Measurements from ENCODE around the gene CDH13.

CDH13 gene

DNA sequence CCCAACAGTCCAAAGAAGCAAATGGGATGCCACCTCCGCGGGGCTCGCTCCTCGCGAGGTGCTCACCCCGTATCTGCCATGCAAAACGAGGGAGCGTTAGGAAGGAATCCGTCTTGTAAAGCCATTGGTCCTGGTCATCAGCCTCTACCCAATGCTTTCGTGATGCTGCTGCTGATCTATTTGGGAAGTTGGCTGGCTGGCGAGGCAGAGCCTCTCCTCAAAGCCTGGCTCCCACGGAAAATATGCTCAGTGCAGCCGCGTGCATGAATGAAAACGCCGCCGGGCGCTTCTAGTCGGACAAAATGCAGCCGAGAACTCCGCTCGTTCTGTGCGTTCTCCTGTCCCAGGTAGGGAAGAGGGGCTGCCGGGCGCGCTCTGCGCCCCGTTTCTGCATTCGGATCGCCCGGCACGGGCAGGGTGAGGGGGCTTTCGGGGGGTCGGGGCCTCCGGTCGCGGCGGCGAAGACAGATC, at the start of gene CDH13:
CDH13 (plus strand) TSS at position 179 of the 471 bp plus-strand sequence.
- no peak for DNase-seq (ENCODE audit: low read depth in 2 of 2)

DNA sequence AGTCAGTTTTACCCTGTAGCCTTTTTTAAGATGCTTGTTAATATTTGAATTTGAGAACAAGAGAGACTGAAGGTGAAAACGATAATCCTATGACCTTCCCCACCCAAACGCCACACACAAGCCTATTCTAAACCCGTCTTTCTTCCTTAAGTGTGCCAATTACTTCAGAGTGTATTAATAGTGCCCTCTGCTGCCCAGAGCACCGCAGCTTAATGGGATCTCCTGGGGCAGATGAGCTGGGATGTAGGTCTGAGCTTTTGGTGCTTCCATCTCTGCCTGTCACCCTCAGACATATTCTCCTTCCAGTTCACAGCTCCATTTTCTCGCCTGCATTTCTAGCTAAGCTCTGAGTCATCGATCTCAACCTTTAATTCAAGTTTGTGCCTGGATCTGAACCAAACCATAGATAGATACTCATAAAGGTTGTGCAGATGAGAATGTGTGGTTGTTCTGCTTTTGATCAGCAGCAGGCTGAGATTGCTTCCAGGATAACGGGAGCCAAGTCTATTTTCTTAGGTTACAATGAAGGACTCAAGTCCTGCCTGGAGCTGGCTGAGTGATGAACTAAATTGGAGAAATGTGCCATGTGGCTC, 46.4 kb upstream of the CDH13 start:
- no peak for DNase-seq (ENCODE audit: low read depth in 2 of 2)

DNA sequence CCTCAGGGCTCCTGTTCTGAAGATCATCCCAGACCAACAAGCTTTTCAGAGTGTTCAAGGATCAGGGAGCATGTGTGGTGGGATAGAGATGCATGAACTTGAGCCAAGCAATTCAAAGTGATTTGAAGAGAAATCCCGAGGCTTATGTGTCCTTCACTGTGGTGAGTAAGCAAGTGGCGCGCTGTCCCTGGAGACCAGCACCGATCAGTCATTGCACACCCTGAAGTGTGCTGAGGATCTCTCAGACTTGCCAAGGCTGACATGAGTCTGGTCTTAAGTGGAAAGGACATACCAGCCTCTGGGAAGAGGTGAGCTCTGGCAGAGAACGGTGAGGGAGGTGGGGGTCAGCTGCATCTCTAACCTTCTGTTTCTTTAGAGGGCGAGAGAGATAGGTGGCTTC, 43.8 kb upstream of the CDH13 start:
- no peak for DNase-seq (ENCODE audit: low read depth in 2 of 2)

DNA sequence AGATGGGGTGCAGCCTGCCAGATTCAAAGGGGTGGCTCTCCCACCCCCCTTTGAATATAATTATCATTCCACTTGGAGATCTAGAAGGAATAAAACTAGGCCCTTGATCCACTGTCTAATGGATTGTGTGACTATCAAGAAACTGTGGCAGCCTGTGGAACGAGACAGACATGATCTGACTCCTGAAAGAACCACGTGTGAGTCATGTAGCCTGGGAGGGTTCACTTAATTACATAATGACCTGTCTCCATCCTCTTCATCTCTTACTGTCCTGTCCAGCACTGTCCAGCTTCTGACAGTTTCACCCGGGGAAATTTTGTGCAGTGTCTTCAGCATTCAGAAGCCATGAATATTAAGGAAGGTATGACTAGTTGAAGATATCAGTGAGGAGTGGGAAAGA, 43.3 kb upstream of the CDH13 start:
- DNase-seq (ENCODE audit: low read depth in 2 of 2) = no peak

DNA sequence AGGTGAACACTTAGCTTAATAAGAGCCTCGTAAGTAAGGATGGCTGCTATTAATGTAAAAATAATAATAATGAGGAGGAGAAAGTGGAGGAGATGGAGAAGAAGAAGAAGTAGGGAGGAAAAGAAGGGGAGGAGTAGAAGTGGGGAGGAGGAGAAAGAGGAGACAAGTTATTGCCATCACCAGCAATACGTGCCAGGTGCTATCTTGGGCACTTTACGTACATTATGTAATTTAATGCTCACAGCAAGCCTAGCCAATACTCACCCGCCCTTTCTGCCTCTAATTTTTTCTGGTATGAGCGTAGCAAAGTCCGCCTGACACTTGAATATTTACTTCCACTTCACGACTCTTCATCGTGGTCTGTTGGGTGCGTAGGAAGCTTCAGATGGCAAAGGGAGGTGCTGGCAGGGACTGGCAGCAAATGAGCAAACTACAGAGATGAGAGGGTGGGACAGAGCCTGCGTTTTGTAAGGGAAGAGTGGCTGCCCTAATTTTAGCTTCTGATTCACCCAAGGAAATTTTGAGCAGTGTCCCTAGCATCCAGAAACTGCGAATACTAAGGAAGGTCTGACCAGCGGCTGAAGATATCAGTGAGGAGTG, 42.1 kb upstream of the CDH13 start:
- DNase-seq (ENCODE audit: low read depth in 2 of 2) = no peak

DNA sequence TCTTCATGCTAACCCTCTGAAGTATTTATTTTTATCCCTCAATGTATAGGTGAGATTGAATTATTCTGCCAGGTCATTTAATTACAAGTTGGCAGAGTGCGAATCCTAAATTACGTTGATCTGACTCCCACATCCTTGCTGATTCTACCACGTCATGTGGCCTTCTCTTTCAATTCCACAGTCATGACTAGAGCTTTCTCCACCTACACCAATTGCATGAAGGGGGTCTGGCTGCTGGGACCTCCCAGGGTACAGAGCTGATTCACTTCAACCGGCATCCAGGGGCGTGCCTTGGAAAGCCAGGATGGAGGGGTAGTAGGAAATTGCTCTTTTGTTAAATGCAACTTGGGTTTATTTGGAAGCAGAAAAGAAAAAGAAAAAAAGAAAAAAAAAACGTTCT, 41.1 kb upstream of the CDH13 start:
- DNase-seq (ENCODE audit: low read depth in 2 of 2) = no peak

GRCh38 chr16:82586130-82586529, 40.6 kb upstream of the CDH13 start:
- no peak for DNase-seq (ENCODE audit: low read depth in 2 of 2)

- no peak for DNase-seq (ENCODE audit: low read depth in 2 of 2)
Measured at GRCh38 chr16:82587289-82587688, 39.5 kb upstream of the CDH13 start.

GRCh38 chr16:82589407-82589806, 37.4 kb upstream of the CDH13 start:
- DNase-seq (ENCODE audit: low read depth in 2 of 2) = no peak

- DNase-seq (ENCODE audit: low read depth in 2 of 2) = no peak
Measured at GRCh38 chr16:82594114-82594513, 32.7 kb upstream of the CDH13 start.

DNA sequence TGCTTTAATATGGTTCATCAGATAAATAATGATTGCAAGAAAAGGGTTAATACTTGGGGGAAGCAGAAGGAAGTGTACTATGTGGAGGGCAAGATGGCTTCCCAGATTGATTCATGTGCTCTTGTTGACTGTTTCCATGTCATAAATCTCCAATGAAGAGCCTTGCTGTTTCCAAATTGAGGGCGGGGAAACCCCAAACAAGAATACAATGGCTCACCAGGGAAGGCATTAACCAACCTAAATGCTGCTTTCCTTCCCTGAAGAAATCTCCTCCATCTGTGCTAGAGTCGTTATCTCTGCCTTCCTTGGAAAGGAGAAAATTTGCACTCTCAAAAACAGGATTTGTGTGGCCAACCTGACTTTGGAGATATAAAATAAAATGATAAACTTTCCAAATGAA, 28.0 kb upstream of the CDH13 start:
- no peak for DNase-seq (ENCODE audit: low read depth in 2 of 2)

DNA sequence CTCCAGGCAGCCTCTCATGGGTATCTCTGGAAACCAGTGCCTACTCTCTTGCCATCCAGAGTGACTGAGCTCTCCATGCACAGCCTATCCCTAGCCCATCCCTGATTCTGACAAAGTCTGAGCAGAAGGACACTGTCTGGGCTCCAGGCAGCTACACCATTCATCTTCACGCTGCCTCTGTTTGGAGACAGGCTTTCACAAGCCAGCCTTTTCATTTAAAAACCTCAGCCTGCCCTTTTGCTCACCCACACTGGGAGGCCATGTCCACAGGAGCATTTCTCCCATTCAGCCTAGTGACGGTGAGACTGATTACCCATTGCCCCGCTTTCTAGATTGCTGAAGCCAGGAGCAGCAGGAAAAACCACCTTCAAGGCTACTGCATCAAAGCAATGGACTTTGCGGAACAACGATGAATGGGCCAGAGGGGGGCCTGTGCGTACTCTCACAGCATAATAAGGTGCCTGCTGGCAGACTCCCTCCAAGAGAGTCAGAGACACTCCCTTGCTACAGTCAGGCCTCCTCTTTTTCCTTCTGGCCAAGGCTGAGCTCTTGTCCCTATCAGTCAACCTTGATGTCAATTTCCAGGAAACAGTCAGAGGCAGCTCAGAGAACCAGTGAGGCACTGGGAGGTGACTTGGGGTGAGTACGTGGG, 24.7 kb upstream of the CDH13 start:
- DNase-seq (ENCODE audit: low read depth in 2 of 2) = no peak

- no peak for DNase-seq (ENCODE audit: low read depth in 2 of 2)
Measured at GRCh38 chr16:82603784-82604411, 22.9 kb upstream of the CDH13 start.

DNA sequence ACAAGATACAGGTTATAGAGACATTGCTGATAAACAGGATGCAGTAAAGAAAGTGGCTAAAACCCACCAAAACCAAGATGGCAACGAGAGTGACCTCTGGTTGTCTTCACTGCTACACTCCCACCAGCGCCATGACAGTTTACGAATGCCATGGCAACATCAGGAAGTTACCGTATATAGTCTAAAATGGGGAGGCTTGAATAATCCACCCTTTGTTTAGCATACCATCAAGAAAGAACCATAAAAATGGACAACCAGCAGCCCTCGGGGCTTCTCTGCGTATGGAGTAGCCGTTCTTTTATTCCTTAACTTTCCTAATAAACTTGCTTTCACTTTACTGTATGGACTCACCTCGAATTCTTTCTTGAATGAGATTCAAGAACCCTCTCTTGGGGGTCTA, 21.7 kb upstream of the CDH13 start:
- no peak for DNase-seq (ENCODE audit: low read depth in 2 of 2)

DNA sequence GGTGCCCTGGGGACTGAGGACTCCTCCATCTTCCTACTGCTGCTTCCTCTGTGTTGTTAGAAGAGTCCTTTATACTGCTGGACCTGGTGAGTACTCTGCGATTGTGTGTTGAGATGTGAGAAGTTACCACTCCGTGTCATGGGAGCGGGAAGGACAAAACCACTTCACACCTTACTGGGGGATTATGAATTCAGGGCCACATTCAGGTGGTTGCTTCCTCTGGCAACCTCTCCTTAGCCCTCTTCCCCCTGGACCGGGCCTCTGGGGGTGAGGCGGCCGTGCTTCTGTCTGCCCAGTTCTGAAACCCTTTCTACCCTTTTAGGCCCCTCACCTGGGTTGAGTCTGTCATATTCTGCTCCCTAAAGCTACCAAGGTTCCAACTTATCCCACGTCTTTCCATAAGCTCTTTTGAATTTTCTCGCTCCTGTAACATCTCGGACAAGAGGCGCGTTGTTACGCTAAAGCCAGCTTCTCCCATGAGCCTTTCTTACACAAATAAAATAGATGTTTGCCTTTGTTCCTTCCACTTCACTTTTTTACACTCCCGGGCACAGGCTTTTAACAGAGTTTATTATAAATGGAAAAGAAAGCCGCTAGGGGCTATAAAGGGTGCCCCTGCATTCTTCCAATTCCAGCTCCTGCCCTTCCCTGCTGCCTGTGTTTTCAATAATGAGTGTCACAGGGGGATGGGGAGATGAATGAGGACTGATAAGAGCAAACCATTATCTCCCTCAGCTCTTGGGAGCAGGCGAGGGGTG, 20.7 kb upstream of the CDH13 start:
- no peak for DNase-seq (ENCODE audit: low read depth in 2 of 2)

GRCh38 chr16:82609140-82609539, 17.6 kb upstream of the CDH13 start:
- no peak for DNase-seq (ENCODE audit: low read depth in 2 of 2)

- no peak for DNase-seq (ENCODE audit: low read depth in 2 of 2)
Measured at GRCh38 chr16:82612263-82612662, 14.5 kb upstream of the CDH13 start.

- no peak for DNase-seq (ENCODE audit: low read depth in 2 of 2)
Measured at GRCh38 chr16:82616356-82616755, 10.4 kb upstream of the CDH13 start.

GRCh38 chr16:82621781-82622180, 5.0 kb upstream of the CDH13 start:
- no peak for DNase-seq (ENCODE audit: low read depth in 2 of 2)

DNA sequence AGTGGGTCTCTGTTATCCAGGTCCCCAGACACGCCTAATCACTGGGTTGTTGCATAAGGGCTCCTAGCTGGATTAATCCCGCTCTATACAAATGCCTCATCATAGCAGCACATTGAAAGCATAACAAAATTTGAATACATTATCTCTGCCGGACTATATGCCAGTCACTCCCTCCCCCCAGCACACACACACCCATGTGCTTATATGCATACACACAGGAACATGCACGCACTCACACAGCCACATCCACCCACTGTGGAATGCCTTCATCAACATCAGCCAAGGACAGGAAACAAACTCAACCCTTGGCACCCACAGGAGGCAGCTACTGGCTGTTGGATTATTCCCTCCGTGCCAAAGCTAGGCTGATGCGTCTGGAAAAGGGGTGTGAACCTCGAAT, 3.5 kb upstream of the CDH13 start:
- no peak for DNase-seq (ENCODE audit: low read depth in 2 of 2)

GRCh38 chr16:82625066-82625968, 1.5 kb upstream of the CDH13 start:
- no peak for DNase-seq (ENCODE audit: low read depth in 2 of 2)

Measured in stimulated activated CD4-positive, alpha-beta T cell treated with anti-CD3 and anti-CD28 coated beads, Interleukin-4, amount 100 ng/mL, for 48 hours (primary cell).